HepG2 (cell line): Measurements from ENCODE around the gene BACH2. TPM values are rescaled to one million over a fixed set of nuclear protein-coding genes. Genes with fewer than 3 reads are reported as not detected.
"Not testable (repeated sequence)": the region's sequence is repeated elsewhere in the genome, so short reads cannot be mapped to it uniquely, and the experiment has no call there.

Source experiments
- ATAC-seq: fragments of 200-7000 bp; cut with Tn5 transposase; 3 replicates; pipeline ENCODE4 v1.9.1; 2020; ENCODE audit warnings: mild to moderate bottlenecking, moderate library complexity
- BruUV-seq: library from RNA; stranded (reverse); fragments of 400-500 nt; replicated peaks from 2 replicates; lab custom pipeline; 2021; lab: Mats Ljungman, UMichigan
- CTCF ChIA-PET: fragments of 300-600 bp; formaldehyde crosslinking; extraction: SDS; loops from one replicate; lab custom pipeline; 2021; ENCODE audit warnings: low total read pairs, inconsistent platforms, low intra/inter-chr PET ratio; lab: Yijun Ruan, JAX
- POLR2A ChIA-PET: fragments of 350-600 bp; sonication (Branson Sonifier 250); formaldehyde crosslinking; loops from one replicate; lab custom pipeline; 2020; ENCODE audit warnings: antibody characterized with exemption, inconsistent platforms; lab: Yijun Ruan, JAX
- DNase-seq: peaks from one replicate; pipeline ENCODE4 v3.0.0-alpha.2; 2015; ENCODE audit warnings: low spot score
- FAIRE-seq: peaks from 3 replicates; lab custom pipeline; 2011; peaks lifted over from hg19 to GRCh38; lab: Jason Lieb, UNC
- H2AFZ ChIP-seq: one replicate; pipeline ENCODE4 v1.6.1; 2011; ENCODE audit warnings: low read length, inconsistent platforms
- H3K27ac ChIP-seq: fragments of 300-600 bp; 3 replicates; pipeline ENCODE4 v1.8.0; 2011; ENCODE audit warnings: mixed run types, mild to moderate bottlenecking, mixed read lengths, low read length, inconsistent platforms; ENCODE audit not compliant: insufficient read depth; ENCODE audit errors: extremely low read length
- H3K27me3 ChIP-seq, 2 experiments: fragments of 200-600 bp in 1 of 2; 2 replicates in 1 of 2; 3 replicates in 1 of 2; pipeline versions ENCODE4 v1.6.0 to v1.8.0; 2011; ENCODE audit warnings: low read length in 2 of 2, mild to moderate bottlenecking in 2 of 2, moderate library complexity in 2 of 2, inconsistent platforms in 1 of 2; ENCODE audit not compliant: insufficient read depth in 2 of 2, control insufficient read depth in 1 of 2
- H3K36me3 ChIP-seq, 2 experiments: fragments of 200-600 bp in 1 of 2; replicated peaks in 1 of 2; 2 replicates in 1 of 2; 3 replicates in 1 of 2; pipeline versions ENCODE4 v1.5.1 to v1.8.0; 2011; ENCODE audit warnings: low read length in 2 of 2, inconsistent platforms in 1 of 2; ENCODE audit not compliant: insufficient read depth in 2 of 2, control insufficient read depth in 1 of 2
- H3K4me1 ChIP-seq: 2 replicates; pipeline ENCODE4 v1.5.1; 2012; ENCODE audit warnings: low read length, inconsistent platforms; ENCODE audit not compliant: insufficient read depth
- H3K4me2 ChIP-seq: 2 replicates; pipeline ENCODE4 v1.6.0; 2011; ENCODE audit warnings: low read depth, low read length, inconsistent platforms
- H3K4me3 ChIP-seq, 3 experiments: fragments of 200-600 bp in 1 of 3; sonication (generic), shearing (Covaris generic) in 1 of 3; replicated peaks in 1 of 3; 2 replicates each; pipeline ENCODE4 v1.5.1; 2011 to 2016; ENCODE audit warnings: low read length in 3 of 3, inconsistent platforms in 2 of 3, low read depth in 2 of 3, mild to moderate bottlenecking in 2 of 3, control low read depth in 1 of 3, mixed read lengths in 1 of 3; ENCODE audit not compliant: insufficient read depth in 1 of 3
- H3K79me2 ChIP-seq: one replicate; pipeline ENCODE4 v1.6.1; 2011; ENCODE audit warnings: low read length, inconsistent platforms; ENCODE audit not compliant: insufficient read depth
- H3K9ac ChIP-seq: 2 replicates; pipeline ENCODE4 v1.6.0; 2011; ENCODE audit warnings: mild to moderate bottlenecking, low read depth, low read length, inconsistent platforms; ENCODE audit not compliant: insufficient read depth
- H3K9me3 ChIP-seq: 2 replicates; pipeline ENCODE4 v1.5.1; 2012; ENCODE audit warnings: mild to moderate bottlenecking, low read length
- H4K20me1 ChIP-seq: 2 replicates; pipeline ENCODE4 v1.6.0; 2011; ENCODE audit warnings: inconsistent platforms, mild to moderate bottlenecking, low read length, moderate library complexity; ENCODE audit not compliant: insufficient read depth
- STAG1 ChIP-seq: sonication (generic); formaldehyde crosslinking; IDR thresholded peaks from 2 replicates; pipeline ENCODE4 v1.4.0; 2020; ENCODE audit warnings: missing genetic modification reagents
- ZNF121 ChIP-seq: sonication (generic); formaldehyde crosslinking; IDR thresholded peaks from 2 replicates; pipeline ENCODE4 v1.5.0; 2020; ENCODE audit warnings: mild to moderate bottlenecking, missing genetic modification reagents
- WGBS: methylation state at CpG from one replicate; pipeline ENCODE4 v1.1.6; 2017; ENCODE audit warnings: low lambda C conversion rate; 5-methylcytosine and 5-hydroxymethylcytosine counted together
- in situ Hi-C: cut with HindIII; loops from 2 replicates; pipeline ENCODE4 v1.10.0; 2017; ENCODE audit warnings: low pct_unique_long_range_greater_than_20kb; ENCODE audit not compliant: extremely low pct_ligation_motif_present
- intact Hi-C: fragments of 100-400 bp; cut with micrococcal nuclease; formaldehyde crosslinking; loops from one replicate; pipeline ENCODE4 v1.10.0; 2022; ENCODE audit not compliant: unreplicated experiment
- polyA plus RNA-seq, 8 experiments: library from polyadenylated mRNA; depleted of rRNA in 3 of 8; stranded (reverse) in 7 of 8; unstranded in 1 of 8; fragments of >200 nt; fragmentation: Illumina TruSeq in 4 of 8; extraction: Trizol in 4 of 8; gene quantifications; 2 replicates each; pipeline versions ENCODE4 v1.2.1 to v1.2.3, GENCODE V29; 2011 to 2016; ENCODE audit warnings: low read depth in 4 of 8, missing spikeins in 1 of 8, mixed read lengths in 1 of 8; ENCODE audit not compliant: insufficient read depth in 1 of 8
- total RNA-seq, 5 experiments: library from RNA; depleted of rRNA; stranded (reverse); fragments of >200 nt; fragmentation: Illumina TruSeq; extraction: Trizol; gene quantifications; 2 replicates each; pipeline ENCODE4 v1.2.3, GENCODE V29; 2016; ENCODE audit warnings: low read depth in 1 of 5
- TF ChIP-seq, protein P1 (sequence below): sonication (generic); formaldehyde crosslinking; IDR thresholded peaks from 2 replicates; pipeline ENCODE4 v1.5.0; 2020; ENCODE audit warnings: mild to moderate bottlenecking, missing genetic modification reagents

Gene BACH2
- total and polyA plus RNA-seq, 2 of the 13 experiments (the other 11 are each of a cell fraction or from before 2014, with no cell fraction given): 0.01 TPM; not detected in 1

DNA sequence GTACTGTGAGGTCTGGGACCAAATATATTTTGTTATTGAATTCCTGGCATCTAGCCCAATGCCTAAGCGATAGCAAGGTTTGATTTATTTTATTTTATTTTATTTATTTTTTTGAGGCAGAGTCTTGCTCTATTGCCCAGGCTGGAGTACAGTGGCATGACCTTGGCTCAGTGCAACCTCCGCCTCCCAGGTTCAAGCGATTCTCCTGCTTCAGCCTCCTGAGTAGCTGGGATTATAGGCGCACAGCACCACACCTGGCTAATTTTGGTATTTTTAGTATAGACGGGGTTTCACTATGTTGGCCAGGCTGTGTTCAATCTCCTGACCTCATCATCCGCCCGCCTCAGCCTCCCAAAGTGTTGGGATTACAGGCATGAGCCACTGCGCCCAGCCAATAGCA lies 404.1 kb downstream of the BACH2 start:
- BruUV-seq, CTCF ChIA-PET, DNase-seq, H3K4me2 ChIP-seq, H3K79me2 ChIP-seq, in situ Hi-C loops, H2AFZ ChIP-seq, H3K27ac ChIP-seq, ATAC-seq, H3K27me3 ChIP-seq, H3K36me3 ChIP-seq, H4K20me1 ChIP-seq, intact Hi-C loops: not testable (repeated sequence)
- H3K4me1 ChIP-seq: peaks cover 15% of the 10 kb centered on the region
- 43% methylated on average over 8 of the region's 8 CpGs for WGBS
- TF ChIP-seq STAG1 (CRISPR knock-in tag) (peak; percentile 26), ZNF121 (CRISPR knock-in tag) (peak; percentile 69)
- TF ChIP-seq, protein P1, sequence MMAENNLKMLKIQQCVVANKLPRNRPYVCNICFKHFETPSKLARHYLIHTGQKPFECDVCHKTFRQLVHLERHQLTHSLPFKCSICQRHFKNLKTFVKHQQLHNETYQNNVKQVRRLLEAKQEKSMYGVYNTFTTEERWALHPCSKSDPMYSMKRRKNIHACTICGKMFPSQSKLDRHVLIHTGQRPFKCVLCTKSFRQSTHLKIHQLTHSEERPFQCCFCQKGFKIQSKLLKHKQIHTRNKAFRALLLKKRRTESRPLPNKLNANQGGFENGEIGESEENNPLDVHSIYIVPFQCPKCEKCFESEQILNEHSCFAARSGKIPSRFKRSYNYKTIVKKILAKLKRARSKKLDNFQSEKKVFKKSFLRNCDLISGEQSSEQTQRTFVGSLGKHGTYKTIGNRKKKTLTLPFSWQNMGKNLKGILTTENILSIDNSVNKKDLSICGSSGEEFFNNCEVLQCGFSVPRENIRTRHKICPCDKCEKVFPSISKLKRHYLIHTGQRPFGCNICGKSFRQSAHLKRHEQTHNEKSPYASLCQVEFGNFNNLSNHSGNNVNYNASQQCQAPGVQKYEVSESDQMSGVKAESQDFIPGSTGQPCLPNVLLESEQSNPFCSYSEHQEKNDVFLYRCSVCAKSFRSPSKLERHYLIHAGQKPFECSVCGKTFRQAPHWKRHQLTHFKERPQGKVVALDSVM (CRISPR knock-in tag): 0 out of 2 replicates have a peak, but pooled peaks have one; percentile 24
- TF ChIP-seq, all 625 proteins: peak for 3; not testable (repeated sequence) for 622
- H3K9ac ChIP-seq, H3K4me3 ChIP-seq, FAIRE-seq, H3K9me3 ChIP-seq, POLR2A ChIA-PET: not testable (repeated sequence)

DNA sequence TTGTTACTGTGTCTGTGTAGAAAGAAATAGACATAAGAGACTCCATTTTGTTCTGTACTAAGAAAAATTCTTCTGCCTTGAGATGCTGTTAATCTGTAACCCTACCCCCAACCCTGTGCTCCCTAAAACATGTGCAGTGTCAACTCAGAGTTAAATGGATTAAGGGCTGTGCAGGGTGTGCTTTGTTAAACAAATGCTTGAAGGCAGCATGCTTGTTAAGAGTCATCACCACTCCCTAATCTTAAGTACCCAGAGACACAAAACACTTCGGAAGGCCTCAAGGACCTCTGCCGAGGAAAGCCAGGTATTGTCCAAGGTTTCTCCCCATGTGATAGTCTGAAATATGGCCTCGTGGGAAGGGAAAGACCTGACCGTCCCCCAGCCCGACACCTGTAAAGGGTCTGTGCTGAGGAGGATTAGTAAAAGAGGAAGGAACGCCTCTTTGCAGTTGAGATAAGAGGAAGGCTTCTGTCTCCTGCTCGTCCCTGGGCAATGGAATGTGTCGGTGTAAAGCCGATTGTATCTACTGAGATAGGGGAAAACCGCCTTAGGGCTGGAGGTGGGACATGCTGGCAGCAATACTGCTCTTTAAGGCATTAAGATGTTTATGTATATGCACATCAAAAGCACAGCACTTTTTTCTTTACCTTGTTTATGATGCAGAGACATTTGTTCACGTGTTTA lies 405.7 kb downstream of the BACH2 start:
- in situ Hi-C loops, FAIRE-seq, H2AFZ ChIP-seq, H3K27ac ChIP-seq, H3K9ac ChIP-seq, H3K4me2 ChIP-seq, H3K9me3 ChIP-seq, DNase-seq, H3K36me3 ChIP-seq, H3K79me2 ChIP-seq, BruUV-seq, intact Hi-C loops, ATAC-seq, H4K20me1 ChIP-seq, POLR2A ChIA-PET, CTCF ChIA-PET, H3K4me3 ChIP-seq: not testable (repeated sequence)
- H3K4me1 ChIP-seq: peaks cover 17% of the 10 kb centered on the region
- whole genome bisulfite sequencing: 1% methylated on average over 11 of the region's 11 CpGs
- peaks cover 1 to 21% of the 10 kb centered on the region in 2 experiments; a peak in 3 of 5 replicates for H3K27me3 ChIP-seq
